Endodermal cell (in vitro differentiated cells): Measurements from ENCODE around the gene EPHA6. TPM values are rescaled to one million over a fixed set of nuclear protein-coding genes. Genes with fewer than 3 reads are reported as not detected.

Source experiments
- DNase-seq: peaks from one replicate; pipeline ENCODE4 v3.0.0-alpha.2; 2017
- H3K27ac ChIP-seq: 2 replicates; pipeline ENCODE4 v1.5.1; 2013; ENCODE audit warnings: mild to moderate bottlenecking, low read depth, low read length, moderate library complexity
- H3K27me3 ChIP-seq: 2 replicates; pipeline ENCODE4 v1.6.1; 2013; ENCODE audit warnings: mild to moderate bottlenecking, low read length, moderate library complexity; ENCODE audit not compliant: insufficient read depth, control insufficient read depth, poor library complexity, severe bottlenecking
- H3K36me3 ChIP-seq: 2 replicates; pipeline ENCODE4 v1.7.0; 2013; ENCODE audit warnings: mild to moderate bottlenecking, low read length, moderate library complexity; ENCODE audit not compliant: control insufficient read depth, insufficient read depth
- H3K4me1 ChIP-seq: one replicate; pipeline ENCODE4 v1.7.0; 2013; ENCODE audit warnings: low read length; ENCODE audit not compliant: control insufficient read depth, insufficient read depth
- H3K4me3 ChIP-seq: 2 replicates; pipeline ENCODE4 v1.5.1; 2013; ENCODE audit warnings: mild to moderate bottlenecking, low read length, moderate library complexity
- H3K9ac ChIP-seq: 2 replicates; pipeline ENCODE4 v1.6.1; 2013; ENCODE audit warnings: mild to moderate bottlenecking, low read length, moderate library complexity; ENCODE audit not compliant: poor library complexity, severe bottlenecking; ENCODE audit errors: extremely low read depth
- H3K9me3 ChIP-seq: 2 replicates; pipeline ENCODE4 v1.6.1; 2013; ENCODE audit warnings: mild to moderate bottlenecking, low read length, moderate library complexity; ENCODE audit not compliant: control insufficient read depth
- H3K27ac Mint-ChIP-seq: 2 replicates; pipeline ENCODE4 v1.8.0; 2020; ENCODE audit warnings: mixed read lengths
- H3K27me3 Mint-ChIP-seq: 2 replicates; pipeline ENCODE4 v1.8.0; 2021; ENCODE audit warnings: mild to moderate bottlenecking, mixed read lengths; ENCODE audit not compliant: insufficient read depth
- H3K36me3 Mint-ChIP-seq: 2 replicates; pipeline ENCODE4 v1.8.0; 2020; ENCODE audit warnings: low read depth, mixed read lengths
- H3K4me1 Mint-ChIP-seq: 2 replicates; pipeline ENCODE4 v1.8.0; 2020; ENCODE audit warnings: mixed read lengths
- H3K4me3 Mint-ChIP-seq: 2 replicates; pipeline ENCODE4 v1.8.0; 2020; ENCODE audit warnings: mild to moderate bottlenecking, moderate library complexity, mixed read lengths
- H3K9me3 Mint-ChIP-seq: 2 replicates; pipeline ENCODE4 v1.8.0; 2020; ENCODE audit warnings: mild to moderate bottlenecking, mixed read lengths
- WGBS, 2 experiments: methylation state at CpG; one replicate each; pipeline versions ENCODE4 v1.1.5 to v1.1.7; 2013; ENCODE audit warnings: missing lambda C conversion rate in 2 of 2, mixed read lengths in 1 of 2; ENCODE audit not compliant: insufficient coverage in 1 of 2, insufficient read length in 1 of 2; 5-methylcytosine and 5-hydroxymethylcytosine counted together
- total RNA-seq, 2 donors: library from RNA; stranded (reverse); fragmentation: NEBNext Ultra II Directional in 1 of 2; extraction: Animal tissue kit (Norgen Biotek cat#: 25700) in 1 of 2; gene quantifications; 2 replicates in 1 of 2; 3 replicates in 1 of 2; pipeline ENCODE4 v1.2.1, GENCODE V29; 2021
- TF ChIP-seq, protein P1 (sequence below): fragments of 200-600 bp; sonication (generic); conservative IDR thresholded peaks from 2 replicates; pipeline ENCODE4 v1.5.0; 2021; ENCODE audit warnings: antibody characterized with exemption, mild to moderate bottlenecking

EPHA6 gene
- total RNA-seq, 2 donors from 2014 or later, result 4.6 to 12.2 TPM

DNA sequence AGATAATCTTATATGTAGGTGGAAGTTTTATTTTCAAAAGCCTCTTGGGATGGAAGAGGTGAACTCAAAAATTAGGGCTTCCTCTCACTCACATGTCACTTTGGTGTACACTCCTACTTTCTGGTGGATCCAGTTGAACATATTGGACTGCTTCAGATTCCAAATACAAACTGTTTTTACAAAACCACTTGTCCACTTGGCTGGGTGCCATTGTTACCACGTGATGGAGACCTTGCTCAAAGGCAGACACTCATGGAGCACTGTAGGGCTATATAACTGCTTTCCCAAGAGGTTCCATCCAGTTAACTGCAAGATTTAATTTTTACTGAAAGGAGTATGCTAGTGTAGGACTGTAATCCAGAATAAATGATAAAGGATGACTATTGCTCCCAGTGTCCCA, 307.0 kb downstream of the EPHA6 start:
- no peak overlapping the region for H3K9ac ChIP-seq
- H3K4me1 ChIP-seq, result peaks cover 12% of the 10 kb centered on the region
- no peak overlapping the region for H3K27ac ChIP-seq
- H3K27ac Mint-ChIP-seq, result no peak overlapping the region
- H3K27me3 Mint-ChIP-seq, result no peaks in the 10 kb centered on the region
- H3K4me3 ChIP-seq, result no peak overlapping the region
- TF ChIP-seq, protein P1, sequence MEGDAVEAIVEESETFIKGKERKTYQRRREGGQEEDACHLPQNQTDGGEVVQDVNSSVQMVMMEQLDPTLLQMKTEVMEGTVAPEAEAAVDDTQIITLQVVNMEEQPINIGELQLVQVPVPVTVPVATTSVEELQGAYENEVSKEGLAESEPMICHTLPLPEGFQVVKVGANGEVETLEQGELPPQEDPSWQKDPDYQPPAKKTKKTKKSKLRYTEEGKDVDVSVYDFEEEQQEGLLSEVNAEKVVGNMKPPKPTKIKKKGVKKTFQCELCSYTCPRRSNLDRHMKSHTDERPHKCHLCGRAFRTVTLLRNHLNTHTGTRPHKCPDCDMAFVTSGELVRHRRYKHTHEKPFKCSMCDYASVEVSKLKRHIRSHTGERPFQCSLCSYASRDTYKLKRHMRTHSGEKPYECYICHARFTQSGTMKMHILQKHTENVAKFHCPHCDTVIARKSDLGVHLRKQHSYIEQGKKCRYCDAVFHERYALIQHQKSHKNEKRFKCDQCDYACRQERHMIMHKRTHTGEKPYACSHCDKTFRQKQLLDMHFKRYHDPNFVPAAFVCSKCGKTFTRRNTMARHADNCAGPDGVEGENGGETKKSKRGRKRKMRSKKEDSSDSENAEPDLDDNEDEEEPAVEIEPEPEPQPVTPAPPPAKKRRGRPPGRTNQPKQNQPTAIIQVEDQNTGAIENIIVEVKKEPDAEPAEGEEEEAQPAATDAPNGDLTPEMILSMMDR, result no peak
- no peaks in the 10 kb centered on the region for H3K9me3 ChIP-seq
- H3K36me3 ChIP-seq, result no peaks in the 10 kb centered on the region
- no peaks in the 10 kb centered on the region for H3K27me3 ChIP-seq
- no peaks in the 10 kb centered on the region for H3K9me3 Mint-ChIP-seq
- WGBS, 2 experiments, result 80 to 92% methylated on average over 1 of the region's 1 CpG
- no peaks in the 10 kb centered on the region for H3K36me3 Mint-ChIP-seq
- no peak overlapping the region for H3K4me3 Mint-ChIP-seq
- no peak for DNase-seq
- H3K4me1 Mint-ChIP-seq, result peaks cover 23% of the 10 kb centered on the region

- TF ChIP-seq, protein P1, result no peak
- peak overlapping the region; percentile 83 for H3K27ac Mint-ChIP-seq
- Histone ChIP-seq H3K9me3 (no peaks in the 10 kb centered on the region), H3K4me3 (peak overlapping the region; percentile 7), H3K27ac (no peak overlapping the region), H3K36me3 (no peaks in the 10 kb centered on the region), H3K27me3 (no peaks in the 10 kb centered on the region), H3K9ac (no peak overlapping the region), H3K4me1 (peaks cover 15% of the 10 kb centered on the region)
- WGBS, 2 experiments, result 41 to 52% methylated on average over 4 of the region's 4 CpGs
- no peaks in the 10 kb centered on the region for H3K9me3 Mint-ChIP-seq
- peaks cover 32% of the 10 kb centered on the region for H3K4me1 Mint-ChIP-seq
- no peaks in the 10 kb centered on the region for H3K36me3 Mint-ChIP-seq
- H3K27me3 Mint-ChIP-seq, result no peaks in the 10 kb centered on the region
- peak; percentile 56 for DNase-seq
- no peak overlapping the region for H3K4me3 Mint-ChIP-seq
These were observed 311.6 kb downstream of the EPHA6 start for GRCh38 chr3:97125902-97126499.

DNA sequence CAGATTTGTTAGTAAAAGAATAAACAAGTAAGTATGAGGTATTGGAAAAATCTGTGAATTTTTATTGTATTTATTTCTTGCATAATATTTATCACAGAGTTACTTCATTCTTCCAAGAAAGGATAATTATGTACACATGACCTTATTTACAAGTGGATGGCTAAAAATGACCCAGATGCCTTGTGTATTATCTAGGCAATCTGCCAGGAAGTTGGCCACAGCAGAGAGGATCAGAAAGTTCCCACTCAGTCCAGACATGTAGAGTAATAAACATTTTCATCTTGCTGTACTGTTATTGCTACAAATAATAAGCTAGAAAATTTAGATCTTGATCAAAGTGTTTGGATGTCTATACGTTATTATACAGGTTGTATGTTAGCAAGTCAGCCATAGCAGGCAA, 317.1 kb downstream of the EPHA6 start:
- WGBS, 2 experiments, result 100% methylated on average over 1 of the region's 1 CpG
- Histone ChIP-seq H3K36me3 (no peaks in the 10 kb centered on the region), H3K27ac (no peak overlapping the region), H3K9me3 (no peaks in the 10 kb centered on the region), H3K27me3 (no peaks in the 10 kb centered on the region), H3K4me1 (peaks cover 3% of the 10 kb centered on the region), H3K9ac (no peak overlapping the region), H3K4me3 (no peak overlapping the region)
- DNase-seq, result no peak
- peaks cover 18% of the 10 kb centered on the region for H3K4me1 Mint-ChIP-seq
- no peaks in the 10 kb centered on the region for H3K9me3 Mint-ChIP-seq
- no peaks in the 10 kb centered on the region for H3K36me3 Mint-ChIP-seq
- TF ChIP-seq, protein P1, result no peak
- peaks cover 3% of the 10 kb centered on the region for H3K27me3 Mint-ChIP-seq
- no peak overlapping the region for H3K4me3 Mint-ChIP-seq
- no peak overlapping the region for H3K27ac Mint-ChIP-seq
